Measurements from ENCODE around the gene FIGNL2. TPM values are rescaled to one million over a fixed set of nuclear protein-coding genes. Genes with fewer than 3 reads are reported as not detected.

The FIGNL2 gene
- total and polyA plus RNA-seq, 9 of the 15 experiments (the other 6 are each of a cell fraction or from before 2014, with no cell fraction given), result 0.01 TPM; not detected in 8

DNA sequence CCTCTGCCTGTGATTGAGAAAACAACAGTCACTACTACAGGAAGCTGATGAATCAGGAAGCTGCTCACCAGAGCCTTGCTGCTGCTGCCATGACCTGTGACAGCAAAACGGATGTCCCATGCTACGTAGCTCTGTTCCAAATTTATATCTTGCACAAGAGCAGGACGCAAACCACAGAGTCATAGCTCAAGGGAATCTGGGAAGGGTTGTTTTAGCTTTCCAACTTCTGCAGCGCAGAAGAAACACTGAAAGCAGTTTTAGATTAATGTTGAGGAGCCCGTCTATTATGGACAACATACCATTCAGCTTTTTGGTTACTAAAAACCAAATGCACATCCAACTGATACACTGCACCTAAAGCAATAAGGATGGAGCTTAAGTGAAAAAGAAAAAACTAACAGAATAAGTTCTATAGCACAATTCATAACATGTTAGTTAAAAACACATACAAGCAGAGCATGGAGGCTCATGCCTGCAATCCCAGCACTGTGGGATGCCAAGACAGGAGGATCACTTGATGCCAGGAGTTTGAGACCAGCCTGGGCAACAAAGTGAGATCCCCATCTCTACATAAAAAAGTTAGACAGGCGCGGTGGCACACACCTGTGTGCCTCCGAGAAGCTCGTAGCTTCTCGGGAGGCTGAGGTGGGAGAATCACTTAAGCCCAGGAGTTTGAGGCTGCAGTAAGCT is 37.6 kb upstream of the FIGNL2 start:
- intact Hi-C loops (cut with micrococcal nuclease) (no loop called here), in situ Hi-C loops (cut with MboI) (no loop called here)
- no peak overlapping the region for H3K9ac ChIP-seq (ENCODE audit: insufficient read depth in 1 of 2, low read depth in 2 of 2, low read length in 2 of 2)
- H3K9me1 ChIP-seq (ENCODE audit: control insufficient read depth, insufficient read depth, low read length), result no peaks in the 10 kb centered on the region
- 54% methylated on average over 10 of the region's 10 CpGs for WGBS (ENCODE audit: insufficient coverage, low coverage, missing lambda C conversion rate)
- no peaks in the 10 kb centered on the region for H3K79me2 ChIP-seq (ENCODE audit: control insufficient read depth, insufficient read depth, low read length)
- no peak overlapping the region for H3K4me3 ChIP-seq
- H3K4me1 ChIP-seq (replicated peaks in 1 of 2; ENCODE audit: control insufficient read depth in 2 of 2, insufficient read depth in 2 of 2, low read length in 2 of 2), result peaks cover 30 to 31% of the 10 kb centered on the region in 2 experiments
- ATAC-seq, result peak; percentile 64
- BruUV-seq (replicated peaks), result no TSS peak
- DNase-seq (ENCODE audit: extremely low read depth in 1 of 4, low spot score in 3 of 4), result peak in 3 of 4 experiments; percentile 34 to 53 (median 46)
- H3K27ac ChIP-seq (ENCODE audit: extremely low read depth, low read depth, low read length), result peak overlapping the region; percentile 63; the same call in 2 of the 3 replicates
- 0 out of 2 replicates have a peak, but pooled peaks cover 2% of the 10 kb centered on the region for H3K9me3 ChIP-seq (replicated peaks; ENCODE audit: control insufficient read depth, insufficient read depth, low read depth, low read length)
- peak overlapping the region; percentile 74 for H2AFZ ChIP-seq (ENCODE audit: low read depth, low read length)
- POLR2A ChIA-PET, result interaction anchor here (0.6 to 1.2 kb wide), 4 partner anchors 11 to 1119 kb away, joined by 3 to 4 read pairs (median 3); no protein-coding TSS in a partner anchor
- no peaks in the 10 kb centered on the region for H3K27me3 ChIP-seq (ENCODE audit: control insufficient read depth in 2 of 2, insufficient read depth in 2 of 2, low read length in 2 of 2)
- H4K20me1 ChIP-seq (replicated peaks; ENCODE audit: control insufficient read depth, insufficient read depth, low read length), result no peaks in the 10 kb centered on the region
- H3K4me2 ChIP-seq (ENCODE audit: insufficient read depth, low read length), result peak overlapping the region; percentile 34
- FAIRE-seq, result peak; percentile 48
- CTCF ChIA-PET (ENCODE audit: low intra/inter-chr PET ratio), result no interaction called here
- no peaks in the 10 kb centered on the region for H3K36me3 ChIP-seq (ENCODE audit: control insufficient read depth, insufficient read depth, low read length)
- 0 out of 4 replicates have a peak, but pooled peaks of 1 of the 2 experiments have one; percentile 20 for TF ChIP-seq MAZ (CRISPR knock-in tag; conservative IDR thresholded peaks at IDR 0.05 in 1 of 2, IDR thresholded peaks at IDR 0.05 in 1 of 2)
- TF ChIP-seq HIVEP1 (CRISPR knock-in tag; IDR thresholded peaks at IDR 0.05), result no peak
- no peak for TF ChIP-seq RFX1 (IDR thresholded peaks at IDR 0.05)
- no peak for TF ChIP-seq NFATC3 (IDR thresholded peaks at IDR 0.05)
- TF ChIP-seq KLF1 (tag; IDR thresholded peaks at IDR 0.05), result no peak
- 0 out of 2 replicates have a peak, but pooled peaks have one; percentile 20 for TF ChIP-seq NR2C1 (IDR thresholded peaks at IDR 0.05)
- peak; percentile 78 for TF ChIP-seq NR2C1 (tag; IDR thresholded peaks at IDR 0.05)
- TF ChIP-seq, protein P1, sequence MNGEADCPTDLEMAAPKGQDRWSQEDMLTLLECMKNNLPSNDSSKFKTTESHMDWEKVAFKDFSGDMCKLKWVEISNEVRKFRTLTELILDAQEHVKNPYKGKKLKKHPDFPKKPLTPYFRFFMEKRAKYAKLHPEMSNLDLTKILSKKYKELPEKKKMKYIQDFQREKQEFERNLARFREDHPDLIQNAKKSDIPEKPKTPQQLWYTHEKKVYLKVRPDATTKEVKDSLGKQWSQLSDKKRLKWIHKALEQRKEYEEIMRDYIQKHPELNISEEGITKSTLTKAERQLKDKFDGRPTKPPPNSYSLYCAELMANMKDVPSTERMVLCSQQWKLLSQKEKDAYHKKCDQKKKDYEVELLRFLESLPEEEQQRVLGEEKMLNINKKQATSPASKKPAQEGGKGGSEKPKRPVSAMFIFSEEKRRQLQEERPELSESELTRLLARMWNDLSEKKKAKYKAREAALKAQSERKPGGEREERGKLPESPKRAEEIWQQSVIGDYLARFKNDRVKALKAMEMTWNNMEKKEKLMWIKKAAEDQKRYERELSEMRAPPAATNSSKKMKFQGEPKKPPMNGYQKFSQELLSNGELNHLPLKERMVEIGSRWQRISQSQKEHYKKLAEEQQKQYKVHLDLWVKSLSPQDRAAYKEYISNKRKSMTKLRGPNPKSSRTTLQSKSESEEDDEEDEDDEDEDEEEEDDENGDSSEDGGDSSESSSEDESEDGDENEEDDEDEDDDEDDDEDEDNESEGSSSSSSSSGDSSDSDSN (IDR thresholded peaks at IDR 0.05; ENCODE audit: borderline replicate concordance in 1 of 2, low read depth in 2 of 2, low read length in 2 of 2), result no peak
- TF ChIP-seq HDAC8 (tag; IDR thresholded peaks at IDR 0.05), result no peak
- no peak for TF ChIP-seq SLC30A9 (CRISPR knock-in tag; IDR thresholded peaks at IDR 0.05)
- TF ChIP-seq POLR2G (IDR thresholded peaks at IDR 0.05; ENCODE audit: low read depth, low read length), result no peak
- no peak for TF ChIP-seq ZNF668 (CRISPR knock-in tag; IDR thresholded peaks at IDR 0.05)
- TF ChIP-seq U2AF2 (optimal IDR thresholded peaks at IDR 0.05; ENCODE audit: low read depth, low read length), result no peak
- no peak for TF ChIP-seq GTF2E2 (tag; IDR thresholded peaks at IDR 0.05)
- TF ChIP-seq TAF1 (IDR thresholded peaks at IDR 0.05; ENCODE audit: control insufficient read depth, extremely low read depth, insufficient read depth, low read length, severe bottlenecking), result no peak
- no peak for TF ChIP-seq FOXA1 (IDR thresholded peaks at IDR 0.05; ENCODE audit: borderline replicate concordance)
- TF ChIP-seq, protein P2, sequence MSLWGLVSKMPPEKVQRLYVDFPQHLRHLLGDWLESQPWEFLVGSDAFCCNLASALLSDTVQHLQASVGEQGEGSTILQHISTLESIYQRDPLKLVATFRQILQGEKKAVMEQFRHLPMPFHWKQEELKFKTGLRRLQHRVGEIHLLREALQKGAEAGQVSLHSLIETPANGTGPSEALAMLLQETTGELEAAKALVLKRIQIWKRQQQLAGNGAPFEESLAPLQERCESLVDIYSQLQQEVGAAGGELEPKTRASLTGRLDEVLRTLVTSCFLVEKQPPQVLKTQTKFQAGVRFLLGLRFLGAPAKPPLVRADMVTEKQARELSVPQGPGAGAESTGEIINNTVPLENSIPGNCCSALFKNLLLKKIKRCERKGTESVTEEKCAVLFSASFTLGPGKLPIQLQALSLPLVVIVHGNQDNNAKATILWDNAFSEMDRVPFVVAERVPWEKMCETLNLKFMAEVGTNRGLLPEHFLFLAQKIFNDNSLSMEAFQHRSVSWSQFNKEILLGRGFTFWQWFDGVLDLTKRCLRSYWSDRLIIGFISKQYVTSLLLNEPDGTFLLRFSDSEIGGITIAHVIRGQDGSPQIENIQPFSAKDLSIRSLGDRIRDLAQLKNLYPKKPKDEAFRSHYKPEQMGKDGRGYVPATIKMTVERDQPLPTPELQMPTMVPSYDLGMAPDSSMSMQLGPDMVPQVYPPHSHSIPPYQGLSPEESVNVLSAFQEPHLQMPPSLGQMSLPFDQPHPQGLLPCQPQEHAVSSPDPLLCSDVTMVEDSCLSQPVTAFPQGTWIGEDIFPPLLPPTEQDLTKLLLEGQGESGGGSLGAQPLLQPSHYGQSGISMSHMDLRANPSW (CRISPR knock-in tag; IDR thresholded peaks at IDR 0.05), result no peak
- no peak for TF ChIP-seq ZNF354B (CRISPR knock-in tag; IDR thresholded peaks at IDR 0.05)
- TF ChIP-seq GABPB1 (CRISPR knock-in tag; IDR thresholded peaks at IDR 0.05), result no peak

Data from K562 (cell line).